WTC11 (cell line): Measurements from ENCODE around the gene CCDC117.

Source experiments
- HMGXB4 ChIP-seq: sonication (generic); formaldehyde crosslinking; IDR thresholded peaks from 2 replicates; pipeline ENCODE4 v1.8.1; 2023; ENCODE audit warnings: mild to moderate bottlenecking, moderate library complexity, missing genetic modification reagents
- IRF1 ChIP-seq: sonication (generic); formaldehyde crosslinking; IDR thresholded peaks from 2 replicates; pipeline ENCODE4 v1.8.0; 2023; ENCODE audit warnings: missing genetic modification reagents
- TF ChIP-seq, protein P1 (sequence below): sonication (generic); formaldehyde crosslinking; IDR thresholded peaks from 2 replicates; pipeline ENCODE4 v1.8.1; 2023; ENCODE audit warnings: mild to moderate bottlenecking, missing genetic modification reagents
- TF ChIP-seq, protein P2 (sequence below): fragments of 200-600 bp; IDR thresholded peaks from 2 replicates; pipeline ENCODE4 v1.8.0; 2022; ENCODE audit warnings: antibody characterized with exemption

DNA sequence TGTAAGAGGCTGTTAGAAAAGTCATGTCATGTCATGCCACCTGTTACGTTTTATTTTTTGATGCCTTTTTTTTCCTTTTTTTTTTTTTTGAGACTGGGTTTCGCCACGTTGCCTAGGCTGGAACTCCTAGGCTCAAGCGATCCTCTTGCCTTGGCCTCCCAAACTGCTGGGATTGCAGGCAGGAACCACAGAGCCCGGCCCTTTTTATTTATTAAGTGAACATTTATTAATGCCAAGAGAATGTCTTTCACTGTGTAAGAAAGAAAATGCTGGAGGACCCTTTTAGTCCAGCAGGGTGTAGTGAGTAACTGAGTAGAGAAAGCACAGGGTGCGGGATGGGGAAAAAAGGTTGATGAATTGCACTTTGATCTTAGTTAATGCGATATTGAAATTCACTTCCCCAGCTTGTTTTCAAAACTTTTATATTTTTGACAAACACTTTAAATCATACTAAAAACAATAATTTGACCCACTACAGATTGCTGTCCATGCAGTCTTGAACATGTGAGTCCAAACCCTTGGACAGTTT lies 30.2 kb downstream of the CCDC117 start:
- TF ChIP-seq IRF1 (no peak), HMGXB4 (no peak)
- TF ChIP-seq, protein P1, sequence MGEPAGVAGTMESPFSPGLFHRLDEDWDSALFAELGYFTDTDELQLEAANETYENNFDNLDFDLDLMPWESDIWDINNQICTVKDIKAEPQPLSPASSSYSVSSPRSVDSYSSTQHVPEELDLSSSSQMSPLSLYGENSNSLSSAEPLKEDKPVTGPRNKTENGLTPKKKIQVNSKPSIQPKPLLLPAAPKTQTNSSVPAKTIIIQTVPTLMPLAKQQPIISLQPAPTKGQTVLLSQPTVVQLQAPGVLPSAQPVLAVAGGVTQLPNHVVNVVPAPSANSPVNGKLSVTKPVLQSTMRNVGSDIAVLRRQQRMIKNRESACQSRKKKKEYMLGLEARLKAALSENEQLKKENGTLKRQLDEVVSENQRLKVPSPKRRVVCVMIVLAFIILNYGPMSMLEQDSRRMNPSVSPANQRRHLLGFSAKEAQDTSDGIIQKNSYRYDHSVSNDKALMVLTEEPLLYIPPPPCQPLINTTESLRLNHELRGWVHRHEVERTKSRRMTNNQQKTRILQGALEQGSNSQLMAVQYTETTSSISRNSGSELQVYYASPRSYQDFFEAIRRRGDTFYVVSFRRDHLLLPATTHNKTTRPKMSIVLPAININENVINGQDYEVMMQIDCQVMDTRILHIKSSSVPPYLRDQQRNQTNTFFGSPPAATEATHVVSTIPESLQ (CRISPR knock-in tag) = no peak
- TF ChIP-seq, protein P2, sequence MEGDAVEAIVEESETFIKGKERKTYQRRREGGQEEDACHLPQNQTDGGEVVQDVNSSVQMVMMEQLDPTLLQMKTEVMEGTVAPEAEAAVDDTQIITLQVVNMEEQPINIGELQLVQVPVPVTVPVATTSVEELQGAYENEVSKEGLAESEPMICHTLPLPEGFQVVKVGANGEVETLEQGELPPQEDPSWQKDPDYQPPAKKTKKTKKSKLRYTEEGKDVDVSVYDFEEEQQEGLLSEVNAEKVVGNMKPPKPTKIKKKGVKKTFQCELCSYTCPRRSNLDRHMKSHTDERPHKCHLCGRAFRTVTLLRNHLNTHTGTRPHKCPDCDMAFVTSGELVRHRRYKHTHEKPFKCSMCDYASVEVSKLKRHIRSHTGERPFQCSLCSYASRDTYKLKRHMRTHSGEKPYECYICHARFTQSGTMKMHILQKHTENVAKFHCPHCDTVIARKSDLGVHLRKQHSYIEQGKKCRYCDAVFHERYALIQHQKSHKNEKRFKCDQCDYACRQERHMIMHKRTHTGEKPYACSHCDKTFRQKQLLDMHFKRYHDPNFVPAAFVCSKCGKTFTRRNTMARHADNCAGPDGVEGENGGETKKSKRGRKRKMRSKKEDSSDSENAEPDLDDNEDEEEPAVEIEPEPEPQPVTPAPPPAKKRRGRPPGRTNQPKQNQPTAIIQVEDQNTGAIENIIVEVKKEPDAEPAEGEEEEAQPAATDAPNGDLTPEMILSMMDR = no peak
